ENCODE results near the gene DCX. TPM values are rescaled to one million over a fixed set of nuclear protein-coding genes. Genes with fewer than 3 reads are reported as not detected.

Gene DCX
- total RNA-seq, 1 donor from 2014 or later, result 41.4 TPM

DNA sequence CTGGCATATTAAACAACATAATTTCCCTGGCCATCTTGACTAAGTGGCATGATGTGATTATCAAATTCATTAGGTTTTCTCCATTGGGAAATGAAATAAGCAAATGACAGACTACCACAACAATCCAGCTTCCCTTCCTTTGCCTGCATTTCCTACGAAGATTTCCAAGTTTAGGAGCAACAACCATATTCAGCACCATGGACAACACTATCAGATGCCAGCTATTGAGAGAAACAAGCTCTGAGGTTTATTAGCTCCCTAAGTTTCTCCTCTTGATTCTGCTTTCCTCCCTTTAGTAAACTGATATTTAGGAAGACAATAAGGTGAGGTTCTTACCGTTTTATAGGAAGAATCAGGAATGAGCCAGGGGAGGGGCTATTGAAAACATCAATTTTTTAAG lies 36.2 kb downstream of the DCX start:
- H3K4me3 Mint-ChIP-seq, result no peak overlapping the region
- peaks cover 6% of the 10 kb centered on the region for H3K9me3 Mint-ChIP-seq
- H3K4me1 Mint-ChIP-seq (ENCODE audit: unreplicated experiment), result peaks cover 13% of the 10 kb centered on the region
- no peaks in the 10 kb centered on the region for H3K27me3 Mint-ChIP-seq
- no peaks in the 10 kb centered on the region for H3K36me3 Mint-ChIP-seq
- no peak for TF ChIP-seq CTCF (conservative IDR thresholded peaks at IDR 0.05)
- no peak for DNase-seq (ENCODE audit: extremely low spot score, unreplicated experiment)
- H3K27ac Mint-ChIP-seq, result no peak overlapping the region

DNA sequence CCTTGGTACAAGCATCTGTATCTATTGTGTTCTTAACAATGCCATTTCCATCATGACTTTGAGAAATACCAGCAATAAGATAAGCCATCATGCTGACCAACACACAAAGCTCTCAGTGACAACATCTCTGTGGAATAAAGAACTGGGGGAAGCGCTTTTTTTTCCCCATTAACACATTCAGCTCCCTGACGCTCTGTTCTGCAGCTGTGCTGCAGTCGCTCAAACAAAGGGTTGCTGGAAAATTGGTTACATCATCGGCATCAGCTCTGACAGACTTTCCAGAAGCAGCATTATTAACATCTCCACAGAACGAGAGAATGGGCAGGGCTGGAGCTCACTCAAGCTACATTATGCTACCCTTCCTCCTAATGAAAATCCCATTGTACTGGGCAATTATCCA lies 39.9 kb downstream of the DCX start:
- H3K4me3 Mint-ChIP-seq, result no peak overlapping the region
- no peak overlapping the region for H3K27ac Mint-ChIP-seq
- no peaks in the 10 kb centered on the region for H3K27me3 Mint-ChIP-seq
- TF ChIP-seq CTCF (conservative IDR thresholded peaks at IDR 0.05), result no peak
- no peak for DNase-seq (ENCODE audit: extremely low spot score, unreplicated experiment)
- peaks cover 9% of the 10 kb centered on the region for H3K4me1 Mint-ChIP-seq (ENCODE audit: unreplicated experiment)
- no peaks in the 10 kb centered on the region for H3K36me3 Mint-ChIP-seq
- peaks cover 6% of the 10 kb centered on the region for H3K9me3 Mint-ChIP-seq

GRCh38 chrX:111365770-111366325 lies 46.1 kb downstream of the DCX start:
- Mint-ChIP-seq H3K4me3 (no peak overlapping the region), H3K9me3 (no peaks in the 10 kb centered on the region), H3K27me3 (peaks cover 3% of the 10 kb centered on the region), H3K4me1 (ENCODE audit: unreplicated experiment) (no peaks in the 10 kb centered on the region), H3K27ac (no peak overlapping the region), H3K36me3 (no peaks in the 10 kb centered on the region)
- no peak for DNase-seq (ENCODE audit: extremely low spot score, unreplicated experiment)
- no peak for TF ChIP-seq CTCF (conservative IDR thresholded peaks at IDR 0.05)

GRCh38 chrX:111363741-111364140 lies 48.3 kb downstream of the DCX start:
- Mint-ChIP-seq H3K36me3 (no peaks in the 10 kb centered on the region), H3K4me1 (ENCODE audit: unreplicated experiment) (no peaks in the 10 kb centered on the region), H3K9me3 (no peaks in the 10 kb centered on the region), H3K27ac (no peak overlapping the region), H3K4me3 (no peak overlapping the region), H3K27me3 (peaks cover 3% of the 10 kb centered on the region)
- TF ChIP-seq CTCF (conservative IDR thresholded peaks at IDR 0.05), result no peak
- DNase-seq (ENCODE audit: extremely low spot score, unreplicated experiment), result no peak

GRCh38 chrX:111361751-111362150 lies 50.2 kb downstream of the DCX start:
- TF ChIP-seq CTCF (conservative IDR thresholded peaks at IDR 0.05), result no peak
- Mint-ChIP-seq H3K36me3 (no peaks in the 10 kb centered on the region), H3K27ac (no peak overlapping the region), H3K4me3 (no peak overlapping the region), H3K27me3 (peaks cover 3% of the 10 kb centered on the region), H3K4me1 (ENCODE audit: unreplicated experiment) (no peaks in the 10 kb centered on the region), H3K9me3 (no peaks in the 10 kb centered on the region)
- no peak for DNase-seq (ENCODE audit: extremely low spot score, unreplicated experiment)

DNA sequence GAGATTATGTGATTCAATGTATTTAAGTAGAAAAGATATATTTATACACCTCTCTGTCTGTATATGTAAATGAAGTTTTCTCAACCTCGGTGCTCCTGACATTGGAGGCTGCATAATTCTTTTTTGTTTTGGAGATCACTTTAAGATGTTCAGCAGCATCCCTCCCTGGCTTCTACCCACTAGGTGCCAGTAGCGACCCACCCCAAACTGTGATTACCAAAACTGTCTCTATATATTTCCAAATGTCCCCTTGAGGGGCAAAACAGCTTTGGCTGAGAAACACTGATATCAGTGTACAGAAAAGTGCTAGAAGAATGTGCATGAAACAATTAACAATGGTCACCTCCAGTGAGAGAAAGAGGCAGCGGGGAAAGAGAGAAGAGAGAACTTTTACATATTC lies 51.2 kb downstream of the DCX start:
- Mint-ChIP-seq H3K27me3 (peaks cover 3% of the 10 kb centered on the region), H3K9me3 (no peaks in the 10 kb centered on the region), H3K4me3 (no peak overlapping the region), H3K36me3 (no peaks in the 10 kb centered on the region), H3K27ac (no peak overlapping the region), H3K4me1 (ENCODE audit: unreplicated experiment) (no peaks in the 10 kb centered on the region)
- DNase-seq (ENCODE audit: extremely low spot score, unreplicated experiment), result no peak
- TF ChIP-seq CTCF (conservative IDR thresholded peaks at IDR 0.05), result peak; percentile 64

All from type B pancreatic cell (in vitro differentiated cells).